ENCODE results near the gene FZR1. TPM values are rescaled to one million over a fixed set of nuclear protein-coding genes. Genes with fewer than 3 reads are reported as not detected.

The FZR1 gene
- total RNA-seq, 1 donor from 2014 or later: 54.9 TPM

DNA sequence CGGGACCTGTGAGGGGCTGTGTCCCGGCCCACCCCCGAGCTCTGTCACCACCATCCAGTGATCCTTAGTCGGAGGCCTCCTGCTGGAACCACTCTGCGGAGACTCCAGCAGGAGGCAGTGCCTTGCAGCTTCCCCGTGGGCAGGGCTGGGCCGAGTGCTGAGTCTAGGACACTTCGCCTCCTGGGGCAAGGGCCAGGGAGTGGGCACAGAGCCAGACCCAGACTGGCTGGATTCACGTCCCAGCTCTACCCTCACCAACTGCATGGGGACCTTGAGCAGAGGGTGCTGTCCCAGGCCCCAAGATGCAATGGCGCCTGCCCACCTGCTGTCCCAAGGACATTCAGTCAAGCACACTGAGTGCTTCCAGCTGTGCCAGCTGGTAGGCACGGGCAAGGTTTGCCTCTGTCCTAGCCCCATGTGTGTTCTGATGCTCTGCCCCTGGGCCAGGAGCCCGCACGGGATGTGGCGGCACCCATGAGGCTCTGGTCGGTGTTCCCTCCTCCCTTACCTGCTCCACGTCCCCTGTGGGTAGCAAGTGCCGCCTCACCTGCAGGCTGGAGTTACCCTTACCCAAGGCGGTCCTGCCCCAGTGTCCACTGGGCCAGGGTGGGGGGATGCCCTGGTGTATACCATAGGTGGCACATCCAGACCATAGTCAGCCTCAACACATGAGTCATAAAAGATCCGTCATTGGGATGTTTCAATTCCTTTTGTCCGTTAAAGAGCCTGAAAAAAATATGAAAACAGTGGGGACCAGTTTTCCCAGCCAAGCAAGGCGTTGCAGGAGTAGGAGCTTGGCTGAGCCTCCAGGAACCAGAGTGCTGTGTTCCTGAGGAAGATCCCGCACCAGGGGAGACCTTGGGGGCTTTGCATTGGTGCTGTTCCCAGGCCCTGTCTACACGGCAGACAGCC is 7.4 kb downstream of the FZR1 start:
- no peaks in the 10 kb centered on the region for H3K27me3 Mint-ChIP-seq (ENCODE audit: low read depth)
- no peaks in the 10 kb centered on the region for H3K9me3 Mint-ChIP-seq
- no peak for DNase-seq (ENCODE audit: low spot score in 2 of 2, unreplicated experiment in 2 of 2)
- peaks cover 5% of the 10 kb centered on the region for H3K4me1 Mint-ChIP-seq
- TF ChIP-seq, protein P1, sequence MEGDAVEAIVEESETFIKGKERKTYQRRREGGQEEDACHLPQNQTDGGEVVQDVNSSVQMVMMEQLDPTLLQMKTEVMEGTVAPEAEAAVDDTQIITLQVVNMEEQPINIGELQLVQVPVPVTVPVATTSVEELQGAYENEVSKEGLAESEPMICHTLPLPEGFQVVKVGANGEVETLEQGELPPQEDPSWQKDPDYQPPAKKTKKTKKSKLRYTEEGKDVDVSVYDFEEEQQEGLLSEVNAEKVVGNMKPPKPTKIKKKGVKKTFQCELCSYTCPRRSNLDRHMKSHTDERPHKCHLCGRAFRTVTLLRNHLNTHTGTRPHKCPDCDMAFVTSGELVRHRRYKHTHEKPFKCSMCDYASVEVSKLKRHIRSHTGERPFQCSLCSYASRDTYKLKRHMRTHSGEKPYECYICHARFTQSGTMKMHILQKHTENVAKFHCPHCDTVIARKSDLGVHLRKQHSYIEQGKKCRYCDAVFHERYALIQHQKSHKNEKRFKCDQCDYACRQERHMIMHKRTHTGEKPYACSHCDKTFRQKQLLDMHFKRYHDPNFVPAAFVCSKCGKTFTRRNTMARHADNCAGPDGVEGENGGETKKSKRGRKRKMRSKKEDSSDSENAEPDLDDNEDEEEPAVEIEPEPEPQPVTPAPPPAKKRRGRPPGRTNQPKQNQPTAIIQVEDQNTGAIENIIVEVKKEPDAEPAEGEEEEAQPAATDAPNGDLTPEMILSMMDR (IDR thresholded peaks at IDR 0.05; ENCODE audit: unreplicated experiment): no peak
- no peak overlapping the region for H3K4me3 Mint-ChIP-seq
- no peak overlapping the region for H3K27ac Mint-ChIP-seq
- H3K36me3 Mint-ChIP-seq: peaks cover 6% of the 10 kb centered on the region

- no peak overlapping the region for H3K4me3 Mint-ChIP-seq
- H3K36me3 Mint-ChIP-seq: no peaks in the 10 kb centered on the region
- H3K27ac Mint-ChIP-seq: no peak overlapping the region
Measured at GRCh38 chr19:3514930-3515329, 8.8 kb downstream of the FZR1 start.

GRCh38 chr19:3515891-3516422 is 9.8 kb downstream of the FZR1 start:
- H3K4me1 Mint-ChIP-seq: peaks cover 2% of the 10 kb centered on the region
- no peak for DNase-seq (ENCODE audit: low spot score in 2 of 2, unreplicated experiment in 2 of 2)
- no peak overlapping the region for H3K4me3 Mint-ChIP-seq
- H3K27me3 Mint-ChIP-seq (ENCODE audit: low read depth): no peaks in the 10 kb centered on the region
- TF ChIP-seq, protein P1 (IDR thresholded peaks at IDR 0.05; ENCODE audit: unreplicated experiment): no peak
- no peaks in the 10 kb centered on the region for H3K9me3 Mint-ChIP-seq
- H3K27ac Mint-ChIP-seq: no peak overlapping the region
- peaks cover 2% of the 10 kb centered on the region for H3K36me3 Mint-ChIP-seq

More at GRCh38 chr19:3514930-3515329, 8.8 kb downstream of the FZR1 start:
- Mint-ChIP-seq H3K4me1 (no peaks in the 10 kb centered on the region), H3K27me3 (ENCODE audit: low read depth) (no peaks in the 10 kb centered on the region), H3K9me3 (no peaks in the 10 kb centered on the region)
- DNase-seq (ENCODE audit: low spot score in 2 of 2, unreplicated experiment in 2 of 2): no peak
- TF ChIP-seq, protein P1 (IDR thresholded peaks at IDR 0.05; ENCODE audit: unreplicated experiment): no peak

DNA sequence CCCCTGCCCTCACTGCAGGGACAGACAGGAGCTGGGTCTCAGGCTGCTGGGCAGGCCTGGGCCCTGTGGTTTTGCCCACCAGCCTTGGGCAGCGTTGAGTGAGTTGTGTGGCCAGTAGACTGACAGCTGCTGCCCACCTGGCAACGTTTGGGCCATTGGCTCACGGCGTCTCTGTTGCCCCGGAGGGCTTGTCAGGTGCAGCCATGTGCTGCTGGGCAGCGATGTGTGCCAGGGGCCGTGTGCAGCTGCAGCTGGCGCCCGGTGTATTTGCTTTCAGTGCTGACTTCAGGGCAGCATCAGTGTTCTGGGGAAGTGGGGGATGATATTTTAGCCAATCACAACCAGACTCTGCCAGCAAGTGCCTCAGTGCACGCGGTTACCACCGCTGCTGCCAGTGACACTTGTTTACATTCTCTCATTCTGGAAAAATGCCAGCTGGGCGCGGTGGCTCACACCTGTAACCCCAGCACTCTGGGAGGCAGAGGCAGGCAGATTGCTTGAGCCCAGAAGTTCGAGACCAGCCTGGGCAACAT is 10.6 kb downstream of the FZR1 start:
- Mint-ChIP-seq H3K27me3 (ENCODE audit: low read depth) (no peaks in the 10 kb centered on the region), H3K36me3 (peaks cover 4% of the 10 kb centered on the region), H3K4me3 (no peak overlapping the region), H3K4me1 (peaks cover 5% of the 10 kb centered on the region), H3K27ac (no peak overlapping the region), H3K9me3 (no peaks in the 10 kb centered on the region)
- DNase-seq (ENCODE audit: low spot score in 2 of 2, unreplicated experiment in 2 of 2): no peak
- TF ChIP-seq, protein P1 (IDR thresholded peaks at IDR 0.05; ENCODE audit: unreplicated experiment): no peak

DNA sequence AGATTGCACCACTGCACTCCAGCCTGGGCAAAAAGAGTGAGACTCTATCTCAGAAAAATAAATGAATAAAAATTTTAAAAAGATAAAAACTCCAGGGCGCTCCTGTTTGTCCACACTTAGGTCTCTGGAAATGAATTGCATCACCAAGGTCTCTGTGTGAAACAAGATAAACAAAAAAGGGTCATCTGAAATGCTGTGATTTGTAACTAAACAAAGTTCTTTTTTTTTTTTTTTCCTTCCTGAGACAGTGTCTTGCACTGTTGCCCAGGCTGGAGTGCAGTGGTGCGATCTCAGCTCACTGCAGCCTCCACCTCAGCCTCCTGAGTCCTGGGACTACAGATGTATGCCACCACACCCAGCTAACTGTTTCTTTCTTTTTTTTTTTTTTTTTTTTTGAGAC is 11.5 kb downstream of the FZR1 start:
- Mint-ChIP-seq H3K9me3 (no peaks in the 10 kb centered on the region), H3K27ac (no peak overlapping the region), H3K4me1 (peaks cover 5% of the 10 kb centered on the region), H3K4me3 (no peak overlapping the region), H3K27me3 (ENCODE audit: low read depth) (no peaks in the 10 kb centered on the region), H3K36me3 (peaks cover 4% of the 10 kb centered on the region)
- TF ChIP-seq, protein P1 (IDR thresholded peaks at IDR 0.05; ENCODE audit: unreplicated experiment): no peak
- no peak for DNase-seq (ENCODE audit: low spot score in 2 of 2, unreplicated experiment in 2 of 2)
